GM23248 (cell line): Measurements from ENCODE around the gene ERVH48-1. TPM values are rescaled to one million over a fixed set of nuclear protein-coding genes. Genes with fewer than 3 reads are reported as not detected.
A peak's percentile ranks its signal among the peaks of the same experiment; 100 is the strongest.
"Not testable (repeated sequence)": the region's sequence is repeated elsewhere in the genome, so short reads cannot be mapped to it uniquely, and the experiment has no call there.

ENCODE experiments used
- DNase-seq: peaks from one replicate; pipeline ENCODE4 v3.0.0-alpha.2; 2015
- H2AFZ ChIP-seq: fragments of 200-600 bp; sonication (generic); 2 replicates; pipeline ENCODE4 v1.6.1; 2016; ENCODE audit warnings: antibody characterized with exemption
- H3F3A ChIP-seq: fragments of 200-600 bp; sonication (generic); 2 replicates; pipeline ENCODE4 v1.6.1; 2016; ENCODE audit warnings: mild to moderate bottlenecking, antibody characterized with exemption, mixed run types; ENCODE audit not compliant: insufficient read depth
- H3K27ac ChIP-seq: fragments of 200-600 bp; sonication (generic); 2 replicates; pipeline ENCODE4 v1.5.1; 2016; ENCODE audit warnings: mild to moderate bottlenecking
- H3K27me3 ChIP-seq: fragments of 200-600 bp; sonication (generic); replicated peaks from 2 replicates; pipeline ENCODE4 v1.6.1; 2016; ENCODE audit warnings: mild to moderate bottlenecking; ENCODE audit not compliant: insufficient read depth
- H3K36me3 ChIP-seq: fragments of 200-600 bp; sonication (generic); 2 replicates; pipeline ENCODE4 v1.6.1; 2016; ENCODE audit warnings: low read depth, mild to moderate bottlenecking
- H3K4me1 ChIP-seq: fragments of 200-600 bp; sonication (generic); 2 replicates; pipeline ENCODE4 v1.6.1; 2016; ENCODE audit warnings: mild to moderate bottlenecking; ENCODE audit not compliant: insufficient read depth
- H3K4me2 ChIP-seq: fragments of 200-600 bp; sonication (generic); one replicate; pipeline ENCODE4 v1.6.1; 2016; ENCODE audit warnings: mild to moderate bottlenecking; ENCODE audit not compliant: unreplicated experiment
- H3K4me3 ChIP-seq: fragments of 200-600 bp; sonication (generic); 2 replicates; pipeline ENCODE4 v1.5.1; 2016; ENCODE audit warnings: mild to moderate bottlenecking
- H3K79me2 ChIP-seq: fragments of 200-600 bp; sonication (generic); 2 replicates; pipeline ENCODE4 v1.6.1; 2016; ENCODE audit warnings: mild to moderate bottlenecking; ENCODE audit not compliant: insufficient read depth
- H3K9ac ChIP-seq: fragments of 200-600 bp; sonication (generic); 2 replicates; pipeline ENCODE4 v1.6.1; 2016; ENCODE audit warnings: mild to moderate bottlenecking
- H3K9me2 ChIP-seq: fragments of 200-600 bp; sonication (generic); 2 replicates; pipeline ENCODE4 v1.6.1; 2016; ENCODE audit warnings: mixed run types, mild to moderate bottlenecking, moderate library complexity; ENCODE audit not compliant: insufficient read depth
- H3K9me3 ChIP-seq: fragments of 200-600 bp; sonication (generic); one replicate; pipeline ENCODE4 v1.6.1; 2017; ENCODE audit warnings: low read depth
- H4K20me1 ChIP-seq: fragments of 200-600 bp; sonication (generic); 2 replicates; pipeline ENCODE4 v1.6.0; 2016; ENCODE audit not compliant: insufficient read depth
- EZH2 ChIP-seq: fragments of 200-600 bp; sonication (generic); IDR thresholded peaks from 2 replicates; pipeline ENCODE4 v1.6.1; 2018; ENCODE audit warnings: antibody characterized with exemption, mild to moderate bottlenecking; ENCODE audit not compliant: insufficient read depth, poor library complexity, severe bottlenecking
- EZH2phosphoT487 ChIP-seq: fragments of 200-600 bp; sonication (generic); IDR thresholded peaks from 2 replicates; pipeline ENCODE4 v1.6.1; 2018; ENCODE audit warnings: antibody characterized with exemption, moderate library complexity, mild to moderate bottlenecking, low read depth; ENCODE audit not compliant: insufficient read depth
- WGBS, 2 experiments: methylation state at CpG; one replicate each; pipeline ENCODE4 v1.1.6; 2015 to 2017; ENCODE audit warnings: low lambda C conversion rate in 2 of 2, low coverage in 1 of 2; ENCODE audit errors: missing lambda C conversion rate in 2 of 2; 5-methylcytosine and 5-hydroxymethylcytosine counted together
- in situ Hi-C: fragments of 300-500 bp; cut with MboI; formaldehyde crosslinking; loops from 2 replicates; pipeline ENCODE4 v1.15.0; 2020
- polyA plus RNA-seq: library from polyadenylated mRNA; unstranded; fragments of >200 nt; fragmentation: Nextera tagmentation; extraction: Ambion mirVana; gene quantifications from 2 replicates; pipeline ENCODE4 v1.2.1, GENCODE V29; 2016
- total RNA-seq: library from RNA; depleted of rRNA; stranded (reverse); fragments of >200 nt; shearing (Covaris generic); gene quantifications from 2 replicates; pipeline ENCODE4 v1.2.3, GENCODE V29; 2014

ERVH48-1 gene
- total and polyA plus RNA-seq, 2 experiments from 2014 or later: not detected

DNA sequence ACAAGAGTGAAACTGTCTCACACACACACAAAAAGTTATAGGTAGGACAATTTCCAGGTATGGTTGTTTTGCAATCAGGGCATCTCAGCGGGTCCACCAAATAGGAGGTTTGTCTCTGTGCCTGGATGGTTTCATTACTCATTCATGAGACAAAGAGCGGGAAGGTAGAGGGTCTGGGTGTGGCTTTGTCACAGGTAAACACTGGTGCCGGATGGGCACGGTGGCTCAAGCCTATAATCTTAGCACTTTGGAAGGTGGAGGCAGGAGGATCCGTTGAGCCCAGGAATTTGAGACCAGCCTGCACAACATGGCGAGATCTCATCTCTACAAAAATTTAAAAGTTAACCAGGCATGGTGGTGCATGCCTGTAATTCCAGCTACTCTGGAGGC is 16.3 kb upstream of the ERVH48-1 start:
- no peak overlapping the region for H3K27ac ChIP-seq
- H3F3A ChIP-seq: peaks cover 8% of the 10 kb centered on the region
- DNase-seq: no peak
- H3K36me3 ChIP-seq: no peaks in the 10 kb centered on the region
- H2AFZ ChIP-seq: no peak overlapping the region
- no peak overlapping the region for H3K4me2 ChIP-seq
- H4K20me1 ChIP-seq: no peaks in the 10 kb centered on the region
- H3K9me2 ChIP-seq: no peaks in the 10 kb centered on the region
- peaks cover 9% of the 10 kb centered on the region for H3K4me1 ChIP-seq
- WGBS, 2 experiments: 97 to 99% methylated on average over 6 of the region's 6 CpGs
- TF ChIP-seq EZH2phosphoT487 (no peak), EZH2 (no peak)
- H3K27me3 ChIP-seq: no peaks in the 10 kb centered on the region
- no peaks in the 10 kb centered on the region for H3K9me3 ChIP-seq
- in situ Hi-C loops: no loop called here
- no peaks in the 10 kb centered on the region for H3K79me2 ChIP-seq
- H3K4me3 ChIP-seq: no peak overlapping the region
- H3K9ac ChIP-seq: no peak overlapping the region

DNA sequence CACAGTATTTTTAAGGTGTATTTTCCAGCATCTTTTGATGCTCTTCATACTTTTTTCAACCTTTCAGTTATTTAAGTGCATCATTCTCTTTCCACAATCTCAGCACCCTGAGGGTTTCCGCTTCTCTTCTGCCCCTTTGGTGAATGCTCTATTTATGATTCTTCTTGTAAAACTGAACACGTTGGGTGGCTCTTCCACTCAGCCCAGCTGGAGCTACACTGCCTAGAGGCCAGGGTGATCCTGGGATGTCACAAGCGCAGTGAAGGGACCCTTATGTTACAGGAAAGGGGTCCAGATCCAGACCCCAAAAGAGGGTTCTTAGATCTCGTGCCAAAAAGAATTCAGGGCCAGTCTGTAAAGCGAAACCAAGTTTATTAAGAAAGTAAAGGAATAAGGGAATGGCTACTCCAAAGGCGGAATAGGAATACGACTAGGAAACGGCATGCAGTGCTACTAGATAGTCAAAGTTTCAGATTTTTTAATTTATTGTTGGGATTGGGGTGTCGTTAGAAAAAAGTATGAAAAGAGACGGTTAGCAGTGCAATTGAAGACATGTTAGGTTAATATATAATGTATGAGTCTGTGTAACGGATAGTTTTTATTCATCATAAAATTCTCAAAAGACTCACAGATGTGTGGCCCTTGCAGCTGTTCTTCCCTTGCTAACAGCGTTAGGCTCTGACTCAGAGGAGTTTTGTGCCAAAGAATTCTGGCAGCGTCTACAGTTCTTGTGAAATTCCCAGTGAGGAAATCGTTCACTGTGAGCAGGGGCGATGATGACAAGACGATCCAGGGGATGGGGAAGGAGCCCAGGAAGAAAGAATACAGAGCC is 14.4 kb upstream of the ERVH48-1 start:
- Histone ChIP-seq H3F3A (peaks cover 8% of the 10 kb centered on the region), H3K4me3 (peak overlapping the region; percentile 67), H3K4me1 (peaks cover 9% of the 10 kb centered on the region), H3K9me2 (no peaks in the 10 kb centered on the region), H3K9ac (peak overlapping the region; percentile 57), H4K20me1 (no peaks in the 10 kb centered on the region), H2AFZ (peak overlapping the region; percentile 44), H3K79me2 (no peaks in the 10 kb centered on the region), H3K27me3 (no peaks in the 10 kb centered on the region), H3K9me3 (no peaks in the 10 kb centered on the region), H3K36me3 (no peaks in the 10 kb centered on the region), H3K4me2 (peak overlapping the region; percentile 83), H3K27ac (peak overlapping the region; percentile 40)
- peak; percentile 96 for DNase-seq
- WGBS, 2 experiments: 5 to 10% methylated on average over 16 of the region's 16 CpGs
- in situ Hi-C loops: no loop called here
- TF ChIP-seq EZH2: no peak
- TF ChIP-seq EZH2phosphoT487: no peak

DNA sequence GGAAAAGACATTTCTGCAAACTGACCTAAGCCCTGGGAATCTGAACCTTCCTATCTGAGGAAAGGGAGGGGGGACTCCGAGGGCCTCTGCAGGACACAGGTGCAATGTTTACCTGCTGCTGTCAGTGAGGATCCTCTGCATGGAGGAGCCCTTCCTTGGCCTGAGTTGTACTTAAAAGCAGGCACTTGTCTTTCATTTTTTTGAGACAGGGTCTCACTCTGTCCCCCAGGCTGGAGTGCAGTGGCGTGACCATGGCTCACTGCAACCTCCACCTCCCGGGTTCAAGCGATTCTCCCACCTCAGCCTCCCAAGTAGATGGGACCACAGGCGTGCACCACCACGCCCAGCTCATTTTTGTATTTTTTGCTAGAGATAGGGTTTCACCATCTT is 13.2 kb upstream of the ERVH48-1 start:
- H3F3A ChIP-seq, H3K4me1 ChIP-seq, in situ Hi-C loops, H4K20me1 ChIP-seq, H3K9ac ChIP-seq, H3K79me2 ChIP-seq, H2AFZ ChIP-seq, DNase-seq, H3K9me2 ChIP-seq, H3K9me3 ChIP-seq, H3K4me2 ChIP-seq, H3K27me3 ChIP-seq, H3K4me3 ChIP-seq, H3K36me3 ChIP-seq, H3K27ac ChIP-seq: not testable (repeated sequence)
- WGBS, 2 experiments: 95 to 96% methylated on average over 6 of the region's 6 CpGs

DNA sequence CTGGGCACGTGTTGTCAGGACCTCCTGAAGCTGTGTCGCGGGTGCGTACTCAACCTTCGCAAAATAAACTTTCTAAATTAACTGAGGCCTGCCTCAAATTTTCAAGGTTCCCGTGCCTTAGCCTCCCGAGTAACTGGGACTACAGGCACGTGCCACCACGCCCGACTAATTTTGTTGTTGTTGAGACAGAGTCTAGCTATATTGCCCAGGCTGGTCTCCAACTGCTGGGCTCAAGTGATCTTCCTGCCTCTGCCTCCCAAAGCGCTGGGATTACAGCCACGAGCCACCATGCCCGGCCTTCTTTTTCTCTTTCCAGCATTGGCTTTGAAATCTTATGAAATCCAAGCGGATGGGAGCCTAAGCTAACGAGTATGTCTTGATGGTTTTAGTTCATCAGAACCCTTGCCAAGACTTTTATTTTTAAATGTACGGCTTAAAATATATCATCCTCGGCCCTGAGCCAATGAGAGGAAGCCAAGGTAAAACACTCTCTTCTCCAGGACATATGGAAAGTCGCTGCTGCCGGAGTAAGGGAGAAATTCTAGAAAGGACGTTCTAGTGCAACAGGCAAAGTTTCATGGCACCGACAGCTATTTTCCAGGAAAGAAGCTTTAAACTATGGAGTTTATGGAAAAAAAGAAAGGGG is 12.7 kb upstream of the ERVH48-1 start:
- Histone ChIP-seq H3K27ac (no peak overlapping the region), H3K4me3 (no peak overlapping the region), H3K27me3 (no peaks in the 10 kb centered on the region), H3K79me2 (no peaks in the 10 kb centered on the region), H3K4me2 (no peak overlapping the region), H3K4me1 (peaks cover 9% of the 10 kb centered on the region), H3F3A (peaks cover 8% of the 10 kb centered on the region), H3K9me2 (no peaks in the 10 kb centered on the region), H3K9me3 (no peaks in the 10 kb centered on the region), H4K20me1 (no peaks in the 10 kb centered on the region), H3K36me3 (no peaks in the 10 kb centered on the region), H2AFZ (no peak overlapping the region), H3K9ac (no peak overlapping the region)
- 67% methylated on average over 21 of the region's 21 CpGs for WGBS, 2 experiments
- TF ChIP-seq EZH2phosphoT487 (no peak), EZH2 (no peak)
- in situ Hi-C loops: no loop called here
- DNase-seq: no peak

DNA sequence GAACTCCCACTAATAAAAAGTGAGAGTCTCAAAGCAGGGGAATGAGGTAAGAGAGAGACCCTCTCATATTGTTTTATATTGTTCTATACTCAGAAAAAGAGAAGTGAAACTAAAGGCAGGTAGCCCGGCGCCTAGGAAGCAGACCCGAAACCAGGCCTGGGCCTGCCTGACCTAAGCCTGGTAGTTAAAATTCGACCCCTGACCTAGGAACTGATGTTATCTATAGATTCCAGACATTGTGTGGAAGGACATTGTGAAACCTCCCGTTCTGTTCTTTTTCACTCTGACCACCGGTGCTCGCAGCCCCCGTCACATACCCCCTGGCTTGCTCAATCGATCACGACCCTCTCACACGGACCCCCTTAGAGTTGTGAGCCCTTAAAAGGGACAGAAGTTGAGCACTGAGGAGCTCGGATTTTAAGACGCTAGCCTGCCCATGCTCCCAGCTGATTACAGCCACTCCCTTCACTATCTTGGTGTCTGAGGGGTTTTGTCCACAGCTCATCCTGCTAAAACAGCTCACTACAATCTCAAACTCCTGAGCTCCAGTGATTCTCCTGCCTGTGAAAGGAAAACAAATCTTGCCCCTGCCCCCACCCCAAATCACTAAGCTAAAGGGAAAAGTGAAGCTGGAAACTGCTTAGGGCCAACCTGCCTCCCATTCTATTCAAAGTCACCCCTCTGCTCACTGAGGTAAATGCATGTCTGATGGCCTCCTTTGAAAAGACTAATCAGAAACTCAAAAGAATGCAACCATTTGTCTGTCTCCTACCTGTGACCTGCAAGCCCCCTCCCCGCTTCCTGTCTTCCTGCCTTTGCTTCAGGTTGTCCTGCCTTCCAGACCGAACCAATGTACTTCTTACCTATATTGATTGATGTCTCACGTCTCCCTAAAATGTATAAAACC is 11.9 kb upstream of the ERVH48-1 start:
- H3F3A ChIP-seq, H3K4me2 ChIP-seq, H3K4me1 ChIP-seq, H3K27me3 ChIP-seq, H3K36me3 ChIP-seq, H3K9me2 ChIP-seq, in situ Hi-C loops, H4K20me1 ChIP-seq, DNase-seq, H3K79me2 ChIP-seq, H2AFZ ChIP-seq, H3K4me3 ChIP-seq, H3K9ac ChIP-seq, H3K9me3 ChIP-seq, H3K27ac ChIP-seq: not testable (repeated sequence)
- WGBS, 2 experiments: 88 to 89% methylated on average over 16 of the region's 16 CpGs

DNA sequence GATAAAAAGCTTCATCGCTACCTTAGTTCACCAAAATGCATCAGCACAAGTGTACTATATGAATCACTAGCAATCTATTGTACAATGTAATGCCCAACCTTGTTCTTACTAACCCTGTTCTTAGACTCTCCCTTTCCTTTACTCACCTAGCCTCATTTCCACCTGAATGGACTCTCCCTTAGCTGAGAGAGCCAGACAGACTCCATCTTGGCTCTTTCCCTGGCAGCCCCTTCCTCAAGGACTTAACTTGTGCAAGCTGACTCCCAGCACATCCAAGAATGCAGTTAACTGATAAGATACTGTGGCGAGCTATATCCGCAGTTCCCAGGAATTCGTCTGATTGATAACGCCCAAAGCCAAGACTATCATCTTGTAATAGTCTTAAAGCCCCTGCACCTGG is 10.9 kb upstream of the ERVH48-1 start:
- H3K9me2 ChIP-seq, in situ Hi-C loops, H3K27me3 ChIP-seq, H3K9me3 ChIP-seq, H3K4me3 ChIP-seq, H4K20me1 ChIP-seq, H2AFZ ChIP-seq, H3K9ac ChIP-seq, H3K36me3 ChIP-seq, H3K4me1 ChIP-seq, H3K4me2 ChIP-seq, H3K27ac ChIP-seq, H3F3A ChIP-seq, H3K79me2 ChIP-seq: not testable (repeated sequence)
- WGBS, 2 experiments: 94 to 98% methylated on average over 5 of the region's 5 CpGs
- peak; percentile 6 for DNase-seq
